Spleen (tissue), 11 donors: ENCODE measurements around the gene FSIP2. TPM values are rescaled to one million over a fixed set of nuclear protein-coding genes. Genes with fewer than 3 reads are reported as not detected.

Experiments used
- DNase-seq: peaks from one replicate; pipeline ENCODE4 v3.0.0-alpha.2; 2020
- H3K27ac ChIP-seq, 8 donors: fragments of 200-600 bp; sonication (generic) in 7 of 8; 1 replicate in 4 of 8; 2 replicates in 4 of 8; pipeline versions ENCODE4 v1.5.0 to v1.8.0; 2016 to 2021; ENCODE audit warnings: inconsistent platforms in 4 of 8, mild to moderate bottlenecking in 4 of 8, moderate library complexity in 1 of 8
- H3K27me3 ChIP-seq, 7 donors: fragments of 200-600 bp; sonication (generic) in 6 of 7; replicated peaks in 1 of 7; 1 replicate in 4 of 7; 2 replicates in 3 of 7; pipeline versions ENCODE4 v1.5.0 to v1.8.0; 2016 to 2021; ENCODE audit warnings: inconsistent platforms in 3 of 7, mild to moderate bottlenecking in 1 of 7
- H3K36me3 ChIP-seq, 6 donors: fragments of 200-600 bp; sonication (generic) in 5 of 6; 1 replicate in 4 of 6; 2 replicates in 2 of 6; pipeline versions ENCODE4 v1.5.0 to v1.8.0; 2016 to 2021; ENCODE audit warnings: inconsistent platforms in 2 of 6
- H3K4me1 ChIP-seq, 6 donors: fragments of 200-600 bp; sonication (generic) in 5 of 6; 1 replicate in 3 of 6; 2 replicates in 3 of 6; pipeline versions ENCODE4 v1.5.0 to v1.8.0; 2016 to 2021; ENCODE audit warnings: inconsistent platforms in 3 of 6
- H3K4me3 ChIP-seq, 8 donors: fragments of 200-600 bp; sonication (generic) in 7 of 8; 1 replicate in 4 of 8; 2 replicates in 4 of 8; pipeline versions ENCODE4 v1.5.0 to v1.8.0; 2016 to 2021; ENCODE audit warnings: inconsistent platforms in 4 of 8, mild to moderate bottlenecking in 4 of 8, moderate library complexity in 2 of 8
- H3K9me3 ChIP-seq, 8 donors: fragments of 200-600 bp; sonication (generic) in 7 of 8; 1 replicate in 4 of 8; 2 replicates in 4 of 8; pipeline versions ENCODE4 v1.5.0 to v1.8.0; 2016 to 2021; ENCODE audit warnings: inconsistent platforms in 4 of 8
- CTCF ChIP-seq, 11 experiments: fragments of 200-600 bp in 7 of 11; fragments of 450-650 bp in 4 of 11; sonication (generic) in 4 of 11; IDR thresholded peaks in 8 of 11; conservative IDR thresholded peaks in 3 of 11; 1 replicate in 7 of 11; 2 replicates in 4 of 11; pipeline versions ENCODE4 v1.4.0 to v1.8.0; 2016 to 2021; ENCODE audit warnings: antibody characterized with exemption in 11 of 11, inconsistent platforms in 4 of 11, mild to moderate bottlenecking in 1 of 11
- POLR2A ChIP-seq, 3 donors: fragments of 450-650 bp; IDR thresholded peaks; one replicate each; pipeline ENCODE4 v1.5.1; 2017; ENCODE audit warnings: antibody characterized with exemption in 3 of 3, mild to moderate bottlenecking in 1 of 3
- POLR2AphosphoS5 ChIP-seq, 3 donors: sonication (generic); formaldehyde crosslinking; IDR thresholded peaks; one replicate each; pipeline ENCODE4 v1.5.1; 2017; ENCODE audit warnings: antibody characterized with exemption in 3 of 3
- WGBS, 5 donors: extraction: QIAGEN DNeasy Blood & Tissue Kit in 3 of 5; methylation state at CpG; one replicate each; pipeline versions ENCODE4 v1.1.5 to v1.1.7; 2013 to 2018; 5-methylcytosine and 5-hydroxymethylcytosine counted together
- intact Hi-C: fragments of 100-400 bp; cut with DNase I; formaldehyde crosslinking; loops from one replicate; pipeline ENCODE4 v1.15.0; 2023; ENCODE audit warnings: low total_unique reads
- polyA plus RNA-seq, 3 donors: library from polyadenylated mRNA; stranded (reverse); fragments of 200-250 nt; gene quantifications; one replicate each; pipeline ENCODE4 v1.2.1, GENCODE V29; 2013
- total RNA-seq, 7 donors: library from RNA; depleted of rRNA in 3 of 7; stranded (reverse); fragments of >200 nt in 3 of 7; fragmentation: NEBNext Ultra II Directional in 4 of 7; extraction: Animal tissue kit (Norgen Biotek cat#: 25700) in 4 of 7; gene quantifications; one replicate each; pipeline versions ENCODE4 v1.1.0 to v1.2.1, GENCODE V29; 2016 to 2021
- donor health status: healthy with polysubstance abuse.
- donor health status: DM: no; HTN: no; CAD: no; lungs with moderate emphysema.
- donor health status: DM: no; HTN: no; CAD: no.
- donor health status: Bipolar disorder and iron deficiency.
- donor health status: healthy.
- donor health status: DM: no; HTN: no; CAD: no.
- donor health status: DM: yes; HTN: yes; CAD: no.

The FSIP2 gene
- total and polyA plus RNA-seq, 10 donors, result 0.03 to 2.6 (median 0.36) TPM

- Histone ChIP-seq H3K27me3 (no peaks in the 10 kb centered on the region), H3K9me3 (peaks cover 0 to 46% (median 35%) of the 10 kb centered on the region in 8 donors), H3K27ac (no peak overlapping the region), H3K36me3 (no peaks in the 10 kb centered on the region), H3K4me1 (no peaks in the 10 kb centered on the region), H3K4me3 (no peak overlapping the region)
- DNase-seq, result no peak
- intact Hi-C loops, result no loop called here
- WGBS, 5 donors, result 58 to 82% (median 68%) methylated on average over 1 of the region's 1 CpG
- TF ChIP-seq POLR2A (IDR thresholded peaks at IDR 0.05) (no peak), POLR2AphosphoS5 (IDR thresholded peaks at IDR 0.05) (no peak), CTCF (IDR thresholded peaks at IDR 0.05 in 8 of 11, conservative IDR thresholded peaks at IDR 0.05 in 3 of 11) (no peak)
These were observed 95.3 kb downstream of the FSIP2 start for GRCh38 chr2:185833864-185834263.

- Histone ChIP-seq H3K9me3 (peaks cover 2 to 67% (median 57%) of the 10 kb centered on the region in 8 donors), H3K27me3 (no peaks in the 10 kb centered on the region), H3K36me3 (no peaks in the 10 kb centered on the region), H3K4me3 (no peak overlapping the region), H3K4me1 (no peaks in the 10 kb centered on the region), H3K27ac (no peak overlapping the region)
- no peak for TF ChIP-seq CTCF (IDR thresholded peaks at IDR 0.05 in 8 of 11, conservative IDR thresholded peaks at IDR 0.05 in 3 of 11)
- no peak for TF ChIP-seq POLR2AphosphoS5 (IDR thresholded peaks at IDR 0.05)
- DNase-seq, result no peak
- intact Hi-C loops, result no loop called here
- 87 to 96% (median 92%) methylated on average over 8 of the region's 8 CpGs for WGBS, 5 donors
These were observed 97.4 kb downstream of the FSIP2 start for GRCh38 chr2:185835974-185836373.

GRCh38 chr2:185854885-185855284 is 116.3 kb downstream of the FSIP2 start:
- Histone ChIP-seq H3K36me3 (no peaks in the 10 kb centered on the region), H3K9me3 (peaks cover 0 to 49% (median 29%) of the 10 kb centered on the region in 8 donors), H3K4me1 (no peaks in the 10 kb centered on the region), H3K27me3 (no peaks in the 10 kb centered on the region), H3K4me3 (no peak overlapping the region), H3K27ac (no peak overlapping the region)
- intact Hi-C loops, result no loop called here
- TF ChIP-seq POLR2AphosphoS5 (IDR thresholded peaks at IDR 0.05), result no peak
- no peak for TF ChIP-seq POLR2A (IDR thresholded peaks at IDR 0.05)
- no peak for TF ChIP-seq CTCF (IDR thresholded peaks at IDR 0.05 in 8 of 11, conservative IDR thresholded peaks at IDR 0.05 in 3 of 11)
- WGBS, 5 donors, result 87 to 93% (median 90%) methylated on average over 4 of the region's 4 CpGs
- DNase-seq, result no peak

- peaks cover 0 to 30% (median 20%) of the 10 kb centered on the region in 8 donors for H3K9me3 ChIP-seq
These were observed 119.1 kb downstream of the FSIP2 start for GRCh38 chr2:185857691-185858090.

More at GRCh38 chr2:185857691-185858090, 119.1 kb downstream of the FSIP2 start:
- no peaks in the 10 kb centered on the region for H3K27me3 ChIP-seq
- H3K4me1 ChIP-seq, result no peaks in the 10 kb centered on the region
- no peak overlapping the region for H3K4me3 ChIP-seq
- no peak for DNase-seq
- intact Hi-C loops, result no loop called here
- H3K36me3 ChIP-seq, result no peaks in the 10 kb centered on the region
- no peak overlapping the region for H3K27ac ChIP-seq
- TF ChIP-seq POLR2A (IDR thresholded peaks at IDR 0.05) (no peak), CTCF (IDR thresholded peaks at IDR 0.05 in 8 of 11, conservative IDR thresholded peaks at IDR 0.05 in 3 of 11) (no peak), POLR2AphosphoS5 (IDR thresholded peaks at IDR 0.05) (no peak)
